ENCODE results near the gene GPR156. TPM values are rescaled to one million over a fixed set of nuclear protein-coding genes. Genes with fewer than 3 reads are reported as not detected.
A peak's percentile ranks its signal among the peaks of the same experiment; 100 is the strongest.
"Not testable (repeated sequence)": the region's sequence is repeated elsewhere in the genome, so short reads cannot be mapped to it uniquely, and the experiment has no call there.

The GPR156 gene
- total RNA-seq, 1 donor from 2014 or later = 1.5 TPM

- peaks cover 19% of the 10 kb centered on the region for H3K4me1 Mint-ChIP-seq (ENCODE audit: unreplicated experiment)
- no peak overlapping the region for H3K27ac Mint-ChIP-seq
- no peaks in the 10 kb centered on the region for H3K36me3 Mint-ChIP-seq
- no peaks in the 10 kb centered on the region for H3K27me3 Mint-ChIP-seq
- TF ChIP-seq CTCF (conservative IDR thresholded peaks at IDR 0.05) = no peak
- no peak for DNase-seq (ENCODE audit: extremely low spot score, unreplicated experiment)
- peaks cover 4% of the 10 kb centered on the region for H3K9me3 Mint-ChIP-seq
- H3K4me3 Mint-ChIP-seq = no peak overlapping the region
Observed at GRCh38 chr3:120161902-120162301, 123.1 kb downstream of the GPR156 start.

GRCh38 chr3:120160050-120160449 is 125.0 kb downstream of the GPR156 start:
- peak overlapping the region; percentile 84 for H3K27ac Mint-ChIP-seq
- H3K4me1 Mint-ChIP-seq (ENCODE audit: unreplicated experiment) = peaks cover 21% of the 10 kb centered on the region
- H3K36me3 Mint-ChIP-seq = peaks cover 4% of the 10 kb centered on the region
- no peaks in the 10 kb centered on the region for H3K27me3 Mint-ChIP-seq
- H3K9me3 Mint-ChIP-seq = peaks cover 13% of the 10 kb centered on the region
- no peak for TF ChIP-seq CTCF (conservative IDR thresholded peaks at IDR 0.05)
- DNase-seq (ENCODE audit: extremely low spot score, unreplicated experiment) = no peak
- peak overlapping the region; percentile 58 for H3K4me3 Mint-ChIP-seq

GRCh38 chr3:120157681-120158080 is 127.3 kb downstream of the GPR156 start:
- no peaks in the 10 kb centered on the region for H3K27me3 Mint-ChIP-seq
- DNase-seq (ENCODE audit: extremely low spot score, unreplicated experiment) = no peak
- peaks cover 21% of the 10 kb centered on the region for H3K9me3 Mint-ChIP-seq
- H3K4me3 Mint-ChIP-seq = no peak overlapping the region
- peaks cover 4% of the 10 kb centered on the region for H3K36me3 Mint-ChIP-seq
- H3K27ac Mint-ChIP-seq = no peak overlapping the region
- TF ChIP-seq CTCF (conservative IDR thresholded peaks at IDR 0.05) = no peak
- H3K4me1 Mint-ChIP-seq (ENCODE audit: unreplicated experiment) = peaks cover 10% of the 10 kb centered on the region

GRCh38 chr3:120157113-120157512 is 127.9 kb downstream of the GPR156 start:
- TF ChIP-seq CTCF (conservative IDR thresholded peaks at IDR 0.05) = no peak
- Mint-ChIP-seq H3K27ac (peak overlapping the region; percentile 53), H3K4me1 (ENCODE audit: unreplicated experiment) (peaks cover 10% of the 10 kb centered on the region), H3K9me3 (peaks cover 21% of the 10 kb centered on the region), H3K36me3 (peaks cover 4% of the 10 kb centered on the region), H3K27me3 (no peaks in the 10 kb centered on the region), H3K4me3 (no peak overlapping the region)
- no peak for DNase-seq (ENCODE audit: extremely low spot score, unreplicated experiment)

- Mint-ChIP-seq H3K27me3 (no peaks in the 10 kb centered on the region), H3K27ac (no peak overlapping the region), H3K4me3 (no peak overlapping the region), H3K9me3 (peaks cover 21% of the 10 kb centered on the region), H3K36me3 (peaks cover 4% of the 10 kb centered on the region), H3K4me1 (ENCODE audit: unreplicated experiment) (peaks cover 10% of the 10 kb centered on the region)
- TF ChIP-seq CTCF (conservative IDR thresholded peaks at IDR 0.05) = no peak
- DNase-seq (ENCODE audit: extremely low spot score, unreplicated experiment) = no peak
Observed at GRCh38 chr3:120156699-120157098, 128.3 kb downstream of the GPR156 start.

GRCh38 chr3:120155694-120156093 is 129.3 kb downstream of the GPR156 start:
- H3K4me3 Mint-ChIP-seq, H3K27me3 Mint-ChIP-seq, H3K27ac Mint-ChIP-seq: not testable (repeated sequence)

More at GRCh38 chr3:120155694-120156093, 129.3 kb downstream of the GPR156 start:
- peaks cover 21% of the 10 kb centered on the region for H3K9me3 Mint-ChIP-seq
- not testable (repeated sequence) for H3K4me1 Mint-ChIP-seq (ENCODE audit: unreplicated experiment); DNase-seq (ENCODE audit: extremely low spot score, unreplicated experiment); H3K36me3 Mint-ChIP-seq

Data from type B pancreatic cell (in vitro differentiated cells).